Cerebellar cortex (tissue), 1 donor: Measurements from ENCODE around the gene LAPTM4A.
"Not testable (repeated sequence)": the region's sequence is repeated elsewhere in the genome, so short reads cannot be mapped to it uniquely, and the experiment has no call there.

Experiments
- DNase-seq: peaks from one replicate; pipeline ENCODE4 v3.0.0-alpha.2; 2015; ENCODE audit warnings: low spot score

LAPTM4A gene

DNA sequence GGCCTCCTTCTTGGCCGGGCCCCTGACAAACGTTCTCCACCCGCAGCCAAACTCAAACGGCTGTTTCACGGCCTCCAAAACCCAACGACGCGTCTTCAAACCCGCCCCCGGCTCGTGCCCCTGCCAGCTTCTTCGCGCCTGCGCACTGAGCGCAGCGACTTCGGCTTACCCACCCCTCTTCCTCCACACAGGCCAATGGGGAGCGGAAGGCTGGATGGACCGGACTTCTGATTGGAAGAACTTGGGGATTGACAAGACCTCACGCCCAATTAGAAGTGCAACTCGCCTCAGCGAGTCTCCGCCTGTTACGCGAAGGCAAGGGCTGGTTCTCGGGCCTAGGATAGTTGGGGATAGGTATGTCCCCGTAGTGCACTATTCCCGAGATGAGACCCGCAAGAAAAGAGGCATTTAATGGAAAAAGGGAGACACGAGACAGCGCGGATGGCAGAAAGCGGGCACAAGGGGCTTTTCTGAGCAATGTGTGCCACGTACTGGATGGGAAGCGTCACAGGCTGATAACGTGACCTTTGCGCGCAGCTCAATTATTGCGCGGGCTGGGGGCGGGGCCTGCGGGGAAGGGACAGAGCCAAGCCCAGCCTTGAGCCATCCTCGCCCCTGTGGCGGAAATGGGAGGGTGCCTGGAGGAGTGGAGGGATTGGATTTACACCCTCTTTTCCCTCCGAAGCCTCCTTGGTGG is at the start of gene LAPTM4A:
TSS of gene LAPTM4A (minus strand) at position 97 of the 697 bp plus-strand sequence. CDS start 108 bp downstream, outside the sequence.
- DNase-seq = peak; percentile 100

DNA sequence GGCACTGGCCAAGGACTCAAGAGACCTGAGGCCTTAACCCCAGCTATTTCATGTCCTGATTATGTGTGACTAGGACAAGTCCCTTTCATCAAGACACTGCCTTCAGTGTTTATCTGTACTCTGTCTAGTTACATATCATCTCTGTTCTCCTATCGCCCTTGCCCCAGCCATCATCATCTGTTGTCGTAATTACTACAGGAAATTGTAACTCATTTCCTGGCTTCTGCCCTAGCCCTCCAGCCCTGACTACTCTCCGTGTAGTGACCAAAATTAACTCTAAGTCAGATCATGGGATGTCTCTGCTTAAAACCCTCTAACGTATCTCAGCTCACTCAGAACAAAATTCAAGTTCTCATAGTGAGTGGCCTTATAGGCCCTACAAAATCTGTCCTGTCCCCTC is 49.3 kb upstream of the LAPTM4A start:
- no peak for DNase-seq

- DNase-seq = no peak
Measured at GRCh38 chr2:20099780-20100179, 48.4 kb upstream of the LAPTM4A start.

- DNase-seq = peak; percentile 88
Measured at GRCh38 chr2:20097889-20098714, 46.7 kb upstream of the LAPTM4A start.

GRCh38 chr2:20095469-20095868 is 44.0 kb upstream of the LAPTM4A start:
- no peak for DNase-seq

DNA sequence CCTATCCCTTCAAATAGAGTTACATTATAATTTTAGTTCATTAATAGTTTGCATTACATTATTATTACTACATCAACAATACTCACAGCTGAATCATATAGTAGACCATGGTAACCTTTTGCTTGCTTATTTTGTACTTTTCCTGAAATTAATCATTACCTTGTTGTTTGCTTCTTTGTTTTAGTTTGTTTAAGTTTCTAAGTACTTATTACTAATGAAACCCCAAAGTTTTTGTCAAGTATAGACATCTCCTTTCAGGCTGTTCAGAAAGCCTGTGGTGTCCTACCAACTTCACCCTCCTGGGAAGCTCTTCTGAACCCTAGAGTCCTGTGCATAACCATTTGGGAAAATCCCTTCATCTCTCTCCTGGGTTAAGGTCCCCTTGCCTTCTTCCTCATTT is 43.5 kb upstream of the LAPTM4A start:
- DNase-seq = no peak

DNA sequence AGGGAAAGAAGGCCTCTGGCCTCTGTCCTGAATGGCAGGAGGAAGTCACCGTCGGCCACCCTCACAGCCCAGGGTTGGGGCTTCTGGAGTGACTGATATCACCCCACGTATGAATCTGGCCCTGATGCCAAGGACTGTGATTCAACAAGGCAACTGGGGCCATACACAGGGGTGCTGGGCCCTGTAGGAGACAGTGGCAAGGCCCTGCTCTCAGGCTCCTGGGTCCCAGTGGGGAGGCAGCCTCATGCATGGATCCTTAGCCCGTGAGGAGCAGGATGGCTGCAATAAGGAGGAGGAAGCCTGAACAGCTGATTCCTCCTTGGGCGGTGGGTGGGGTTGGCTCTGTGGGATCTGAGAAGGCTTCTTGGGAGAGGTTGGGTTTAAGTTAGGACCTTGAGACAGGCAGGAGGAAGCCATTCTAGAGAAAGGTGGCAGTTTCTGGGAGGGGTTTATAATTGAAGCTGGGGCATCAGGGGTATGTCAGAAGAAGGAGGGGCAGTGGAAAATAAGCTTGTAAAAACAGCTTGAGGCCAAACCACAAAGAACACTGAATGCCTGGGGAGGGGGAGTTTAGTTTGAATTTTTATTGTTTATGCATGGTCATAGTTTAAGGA is 42.8 kb upstream of the LAPTM4A start:
- no peak for DNase-seq

DNA sequence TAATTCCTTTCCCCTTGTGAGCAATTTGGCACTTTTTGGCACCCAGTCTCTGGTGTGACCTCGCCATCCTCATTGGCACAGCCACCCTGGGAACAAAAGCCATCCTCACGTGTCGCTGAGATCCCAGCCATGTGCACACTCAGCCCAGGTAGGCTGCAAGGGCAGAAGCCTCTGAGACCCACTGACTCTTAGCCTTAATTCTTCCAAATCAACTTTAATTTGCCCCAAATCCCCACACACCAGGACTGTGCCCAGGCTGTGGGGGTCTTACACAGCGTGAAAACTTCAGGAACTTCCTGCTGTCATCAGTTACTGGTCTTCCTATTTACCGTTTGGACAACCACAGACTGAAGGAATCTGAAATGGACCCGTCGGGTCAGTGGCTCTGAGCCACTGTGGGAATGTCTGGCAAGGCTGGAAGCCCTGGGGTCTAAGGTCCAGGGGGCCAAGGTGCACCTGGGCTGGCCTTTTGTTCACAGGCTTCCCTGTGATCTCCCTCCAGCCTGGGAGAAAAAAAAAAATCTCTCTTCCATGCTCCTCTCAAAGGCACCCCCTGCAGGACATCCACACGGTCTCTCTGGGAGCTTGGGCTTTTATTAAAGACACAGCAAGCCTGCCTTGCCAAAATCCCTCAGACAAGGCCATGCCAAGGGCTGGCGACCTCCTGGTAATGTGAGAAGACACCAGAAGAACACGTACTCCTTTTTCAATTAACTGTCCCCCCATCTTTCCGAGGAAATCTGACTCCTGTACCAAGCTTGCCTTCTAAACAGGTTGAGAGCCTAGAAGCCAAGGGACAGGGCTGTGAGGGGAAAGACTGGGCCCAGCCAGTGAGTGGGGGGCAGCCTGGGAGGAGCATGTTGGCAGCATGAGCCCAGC is 42.1 kb upstream of the LAPTM4A start:
- DNase-seq = peak; percentile 64

DNA sequence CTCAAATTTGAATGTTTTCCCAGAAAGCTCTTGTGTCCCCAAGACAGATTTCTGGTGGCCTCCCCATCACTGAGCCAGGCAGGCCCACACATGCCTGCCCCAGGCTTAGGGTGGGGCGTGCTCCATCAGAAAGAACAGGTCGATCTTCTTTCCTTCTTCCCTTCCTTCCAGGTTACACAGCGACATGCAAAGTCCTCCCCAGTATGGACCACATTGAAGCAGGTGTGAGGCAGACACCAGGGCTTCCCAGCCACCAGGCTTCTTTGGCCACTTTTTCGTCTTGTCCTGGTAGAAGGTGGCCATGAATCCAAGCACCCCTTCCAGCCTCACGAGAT is 41.4 kb upstream of the LAPTM4A start:
- DNase-seq = no peak

- no peak for DNase-seq
Measured at GRCh38 chr2:20092226-20092900, 40.9 kb upstream of the LAPTM4A start.

- peak; percentile 6 for DNase-seq
Measured at GRCh38 chr2:20091305-20091991, 40.0 kb upstream of the LAPTM4A start.

DNA sequence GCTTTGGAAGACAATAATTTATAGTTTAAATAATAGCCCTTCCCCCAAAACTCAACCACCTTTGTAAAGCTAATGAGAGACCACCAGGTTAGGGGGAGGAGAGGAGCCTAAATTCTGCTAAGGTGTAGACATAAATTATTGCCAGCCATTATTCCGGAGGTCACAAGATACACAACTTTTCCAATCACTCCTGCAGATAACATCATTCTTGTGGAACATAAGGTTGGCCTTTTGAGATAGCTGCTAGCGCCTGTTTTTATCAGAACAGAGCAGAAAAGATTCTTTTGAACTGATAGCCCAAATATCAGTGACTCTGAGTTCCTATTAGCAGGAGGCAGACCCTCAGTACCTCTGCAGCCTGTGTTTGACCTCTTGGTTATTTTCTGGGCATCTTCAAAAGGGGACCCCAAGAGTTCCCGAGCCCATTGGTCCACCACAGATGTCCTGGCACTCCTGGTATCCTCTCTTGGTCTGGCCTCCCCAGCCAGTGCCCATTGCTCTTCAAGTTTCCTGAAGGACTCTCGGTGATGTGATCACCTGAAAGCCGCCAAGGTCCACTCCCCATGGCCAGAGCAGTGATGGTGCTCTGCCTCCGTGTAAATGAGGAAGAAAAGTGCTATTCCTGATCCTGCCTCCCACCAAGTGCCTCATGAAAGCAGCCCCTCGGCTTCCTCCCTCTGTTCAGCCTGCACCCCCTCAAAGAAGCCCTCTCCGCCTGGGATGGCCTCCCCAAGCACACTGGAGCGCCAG is 38.5 kb upstream of the LAPTM4A start:
- DNase-seq = no peak

- DNase-seq = not testable (repeated sequence)
Measured at GRCh38 chr2:20085909-20086308, 34.5 kb upstream of the LAPTM4A start.

GRCh38 chr2:20082812-20083211 is 31.4 kb upstream of the LAPTM4A start:
- not testable (repeated sequence) for DNase-seq

- peak; percentile 68 for DNase-seq
Measured at GRCh38 chr2:20081841-20082240, 30.4 kb upstream of the LAPTM4A start.

DNA sequence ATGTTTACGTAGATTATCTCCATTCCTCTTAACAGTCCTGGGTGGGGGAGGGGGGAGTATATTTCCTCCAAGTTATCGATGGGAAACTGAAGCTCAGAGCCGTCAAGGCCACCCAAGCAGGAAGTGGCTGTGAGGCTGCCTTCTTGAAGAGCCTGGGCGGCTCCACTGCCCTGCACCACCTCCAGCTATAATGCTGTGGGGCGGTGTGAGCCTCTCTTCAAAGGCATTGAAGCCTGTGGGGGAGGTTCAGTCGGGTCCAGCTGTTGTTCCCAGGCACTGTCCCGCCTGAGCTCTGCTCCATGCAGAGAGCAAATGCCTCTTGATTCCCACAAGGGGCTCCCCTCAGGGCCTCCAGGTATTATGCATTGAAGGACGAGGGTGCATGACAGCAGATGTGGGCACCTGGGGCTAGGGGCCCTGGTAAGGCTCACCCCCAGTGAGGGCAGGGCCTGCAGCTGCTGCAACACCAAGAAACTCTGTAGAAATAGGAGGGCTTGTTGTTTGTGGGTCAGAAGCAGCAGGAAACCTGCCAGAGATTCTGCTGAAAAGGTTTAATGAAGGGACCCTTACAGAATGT is 29.5 kb upstream of the LAPTM4A start:
- no peak for DNase-seq

DNA sequence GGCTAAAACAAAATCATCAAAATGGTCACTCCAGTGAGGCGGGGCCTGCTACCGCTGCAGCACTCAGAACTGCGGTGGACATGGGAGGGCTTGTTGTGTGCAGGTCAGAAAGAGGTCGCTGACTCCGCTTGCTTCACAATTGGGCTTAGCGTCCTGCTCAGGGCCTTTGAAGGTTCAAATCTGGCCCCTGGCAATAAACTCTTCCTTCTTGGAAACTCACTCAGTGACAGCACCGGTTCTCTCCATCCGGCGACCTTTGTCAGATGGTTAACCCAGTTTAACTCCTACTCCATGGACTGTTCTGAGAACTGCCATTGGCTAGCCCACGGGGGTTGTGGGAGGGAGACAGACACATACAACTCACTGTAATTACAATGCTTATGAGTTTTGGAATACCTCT is 29.0 kb upstream of the LAPTM4A start:
- no peak for DNase-seq

DNA sequence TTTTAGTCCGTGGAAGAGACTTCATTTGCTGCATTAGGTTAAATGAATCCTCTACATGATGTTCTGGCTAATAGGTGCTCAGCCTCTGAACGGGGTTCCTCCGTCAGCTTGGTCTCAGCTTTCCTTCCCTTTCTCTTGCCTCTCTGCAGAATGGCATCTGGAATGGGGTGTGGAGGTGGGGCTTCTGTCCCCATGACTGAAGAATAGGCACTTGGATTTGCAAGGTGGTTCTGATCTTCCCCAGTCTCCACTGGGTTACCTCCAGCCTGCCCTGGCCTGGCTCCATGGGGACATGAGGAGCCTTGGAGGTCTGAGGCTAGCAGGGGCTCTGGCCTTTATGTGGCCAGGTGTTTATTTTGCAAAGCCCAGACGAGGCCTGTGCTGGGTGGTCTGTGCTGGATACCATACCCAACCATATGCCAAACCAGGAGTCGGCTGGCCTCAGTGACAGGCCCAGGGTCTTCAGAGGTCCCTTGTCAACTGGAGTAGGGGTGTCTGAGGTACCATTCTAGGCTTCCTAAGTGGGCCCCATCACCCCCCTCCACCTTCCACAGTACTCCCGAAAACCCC is 28.2 kb upstream of the LAPTM4A start:
- DNase-seq = no peak

- DNase-seq = no peak
Measured at GRCh38 chr2:20077411-20077940, 26.0 kb upstream of the LAPTM4A start.
